Fibroblast of villous mesenchyme (primary cell): ENCODE data around the gene ERBB2. TPM values are rescaled to one million over a fixed set of nuclear protein-coding genes. Genes with fewer than 3 reads are reported as not detected.

Experiments used
- DNase-seq: peaks from one replicate; pipeline ENCODE4 v3.0.0-alpha.2; 2010; ENCODE audit warnings: low read depth
- H3K4me3 ChIP-seq: 2 replicates; pipeline ENCODE4 v1.5.1; 2011; ENCODE audit warnings: low read depth, mild to moderate bottlenecking, low read length
- total RNA-seq: library from RNA; depleted of rRNA; stranded (reverse); fragments of >200 nt; gene quantifications from 2 replicates; pipeline ENCODE4 v1.2.3, GENCODE V29; 2012
- TF ChIP-seq, protein P1 (sequence below): IDR thresholded peaks from 2 replicates; pipeline ENCODE4 v1.5.1; 2012; ENCODE audit warnings: low read depth, mild to moderate bottlenecking, low read length; ENCODE audit not compliant: insufficient read depth

Gene ERBB2
- total RNA-seq, 1 donor = 47.1 TPM

DNA sequence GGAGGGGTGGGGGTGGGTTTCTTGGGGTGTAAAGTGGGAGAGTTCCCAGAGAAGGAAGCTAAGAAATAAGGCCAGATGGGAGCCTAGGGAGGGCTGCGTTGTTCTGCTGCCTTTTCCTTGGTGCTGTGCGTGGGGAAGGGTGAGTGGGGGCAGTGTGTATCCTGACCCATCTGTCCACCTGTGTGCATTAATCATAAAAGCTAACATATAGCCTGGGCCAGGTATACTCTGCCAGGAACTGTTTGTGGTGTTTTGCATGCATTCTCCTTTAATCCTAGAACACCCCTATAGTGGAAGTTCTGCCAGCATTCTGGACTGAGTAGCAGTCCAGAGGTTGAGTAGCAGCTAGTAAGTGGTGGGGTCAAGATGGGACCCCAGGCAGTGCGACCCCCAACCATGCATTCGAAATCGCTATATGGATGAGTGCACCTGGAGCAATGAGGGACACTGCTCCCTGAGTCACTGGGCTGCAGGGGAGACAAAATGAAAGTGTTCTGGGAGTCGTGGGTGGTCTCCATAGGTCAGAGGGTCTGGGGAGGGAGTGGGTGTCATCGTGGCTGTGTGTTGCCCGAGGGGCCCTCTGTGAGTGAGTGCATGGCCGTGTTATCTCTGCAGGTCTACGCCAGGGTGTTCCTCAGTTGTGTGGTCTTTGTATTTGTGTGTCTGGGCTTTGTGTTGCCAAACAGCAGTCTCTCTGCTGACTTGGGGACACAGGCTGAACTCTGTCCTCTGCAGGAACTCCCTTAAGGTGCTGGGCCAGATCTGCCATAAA is 1.3 kb downstream of the ERBB2 start:
- peak overlapping the region; percentile 83 for H3K4me3 ChIP-seq
- TF ChIP-seq, protein P1, sequence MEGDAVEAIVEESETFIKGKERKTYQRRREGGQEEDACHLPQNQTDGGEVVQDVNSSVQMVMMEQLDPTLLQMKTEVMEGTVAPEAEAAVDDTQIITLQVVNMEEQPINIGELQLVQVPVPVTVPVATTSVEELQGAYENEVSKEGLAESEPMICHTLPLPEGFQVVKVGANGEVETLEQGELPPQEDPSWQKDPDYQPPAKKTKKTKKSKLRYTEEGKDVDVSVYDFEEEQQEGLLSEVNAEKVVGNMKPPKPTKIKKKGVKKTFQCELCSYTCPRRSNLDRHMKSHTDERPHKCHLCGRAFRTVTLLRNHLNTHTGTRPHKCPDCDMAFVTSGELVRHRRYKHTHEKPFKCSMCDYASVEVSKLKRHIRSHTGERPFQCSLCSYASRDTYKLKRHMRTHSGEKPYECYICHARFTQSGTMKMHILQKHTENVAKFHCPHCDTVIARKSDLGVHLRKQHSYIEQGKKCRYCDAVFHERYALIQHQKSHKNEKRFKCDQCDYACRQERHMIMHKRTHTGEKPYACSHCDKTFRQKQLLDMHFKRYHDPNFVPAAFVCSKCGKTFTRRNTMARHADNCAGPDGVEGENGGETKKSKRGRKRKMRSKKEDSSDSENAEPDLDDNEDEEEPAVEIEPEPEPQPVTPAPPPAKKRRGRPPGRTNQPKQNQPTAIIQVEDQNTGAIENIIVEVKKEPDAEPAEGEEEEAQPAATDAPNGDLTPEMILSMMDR = no peak
- DNase-seq = no peak

DNA sequence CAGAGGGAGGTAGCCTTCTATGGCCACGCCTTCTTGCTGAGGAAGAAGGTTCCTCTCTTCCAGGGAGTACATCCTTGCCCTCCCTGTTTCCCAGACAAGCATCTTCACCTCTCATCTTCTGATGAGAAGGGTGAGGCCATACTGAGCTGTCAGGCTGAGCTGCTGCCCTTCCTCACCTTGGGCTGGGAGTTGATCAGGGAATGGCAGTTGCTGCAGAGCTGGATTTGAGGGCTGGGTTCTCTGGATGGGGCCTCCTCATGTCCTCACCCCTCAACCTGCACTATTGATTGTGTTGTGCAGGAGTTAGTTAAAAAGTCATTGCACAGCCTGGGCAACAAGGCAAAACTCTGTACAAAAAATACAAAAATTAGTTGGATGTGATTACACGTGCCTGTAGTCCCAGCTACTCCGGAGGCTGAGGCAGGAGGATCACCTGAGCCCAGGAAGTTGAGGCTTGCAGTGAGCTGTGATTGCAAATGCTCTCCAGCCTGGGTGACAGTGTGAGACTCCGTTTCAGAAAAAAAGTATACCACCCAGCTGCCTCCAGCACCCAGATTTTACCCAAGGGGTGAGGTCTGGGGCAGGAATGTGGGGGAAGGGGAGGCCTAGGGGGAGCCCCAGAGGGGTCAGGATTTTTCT is 2.0 kb downstream of the ERBB2 start:
- no peak for DNase-seq
- TF ChIP-seq, protein P1 = no peak
- H3K4me3 ChIP-seq = no peak overlapping the region

DNA sequence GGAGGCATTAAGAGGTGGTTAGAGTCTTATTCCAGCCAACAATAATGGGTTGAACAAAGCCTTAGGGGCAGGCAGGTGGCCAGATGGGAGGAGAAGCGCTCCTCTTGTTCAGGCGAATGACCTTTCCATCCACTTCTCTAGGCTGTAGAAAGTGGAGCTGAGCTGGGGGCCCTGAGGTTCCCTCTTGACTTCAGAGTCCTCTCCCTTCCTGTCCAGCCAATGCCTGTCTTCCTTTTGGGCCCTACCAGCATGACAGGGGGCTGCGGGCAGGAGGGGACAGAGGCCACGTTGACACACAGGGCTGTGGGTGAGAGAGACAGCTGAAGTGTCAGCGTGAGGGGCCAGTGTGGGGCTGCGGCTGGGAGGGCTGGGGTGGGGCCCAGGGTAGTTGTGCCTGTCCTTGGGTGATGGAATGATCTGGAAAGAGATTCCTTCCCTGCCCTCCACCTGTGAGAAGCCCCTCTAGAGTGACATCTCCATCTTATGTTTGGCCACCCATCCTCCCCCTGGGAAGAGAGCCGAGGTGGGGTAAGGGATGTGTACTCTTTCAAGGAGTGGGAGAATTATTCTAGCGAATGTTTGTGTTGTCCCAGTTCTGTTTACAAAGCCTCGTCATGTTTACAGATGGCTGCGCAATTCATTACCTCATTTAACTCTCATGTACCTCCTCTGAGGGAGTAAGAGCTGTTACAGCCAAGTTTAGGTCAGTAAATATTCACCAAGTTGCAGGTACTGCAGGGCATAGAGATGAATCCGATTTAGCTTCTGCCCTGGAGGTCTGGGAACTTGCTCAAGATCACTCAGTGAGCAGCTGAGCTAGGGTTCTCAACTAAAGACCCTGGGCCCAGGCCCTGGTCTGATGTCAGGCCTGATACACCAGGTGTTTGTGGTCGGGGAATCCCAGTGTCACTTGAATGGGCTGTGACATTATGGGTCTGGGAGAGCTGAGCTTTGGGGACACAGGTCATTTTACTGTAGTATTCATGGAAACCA is 3.3 kb downstream of the ERBB2 start:
- H3K4me3 ChIP-seq = no peak overlapping the region
- TF ChIP-seq, protein P1 = no peak
- peak; percentile 63 for DNase-seq

DNA sequence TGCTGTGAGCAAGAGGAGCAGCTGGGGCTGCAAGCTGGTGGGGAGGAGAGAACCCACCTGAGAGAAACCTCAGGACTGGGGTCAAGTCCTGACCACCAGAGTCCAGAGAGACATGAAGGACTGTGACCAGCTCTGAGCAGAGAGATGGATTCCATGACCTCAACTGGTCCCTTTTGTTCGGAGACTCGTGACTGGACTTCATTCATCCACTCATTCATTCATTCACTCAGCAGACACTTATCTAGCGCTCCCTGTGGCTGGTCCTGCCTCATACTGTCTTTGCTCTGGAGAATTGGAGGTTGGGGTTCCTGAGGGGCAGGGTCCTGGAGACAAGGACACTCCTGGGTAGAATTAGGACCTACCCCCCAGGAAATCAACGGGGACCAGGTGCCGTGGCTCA is 4.0 kb downstream of the ERBB2 start:
- DNase-seq = no peak
- no peak overlapping the region for H3K4me3 ChIP-seq
- TF ChIP-seq, protein P1 = no peak

DNA sequence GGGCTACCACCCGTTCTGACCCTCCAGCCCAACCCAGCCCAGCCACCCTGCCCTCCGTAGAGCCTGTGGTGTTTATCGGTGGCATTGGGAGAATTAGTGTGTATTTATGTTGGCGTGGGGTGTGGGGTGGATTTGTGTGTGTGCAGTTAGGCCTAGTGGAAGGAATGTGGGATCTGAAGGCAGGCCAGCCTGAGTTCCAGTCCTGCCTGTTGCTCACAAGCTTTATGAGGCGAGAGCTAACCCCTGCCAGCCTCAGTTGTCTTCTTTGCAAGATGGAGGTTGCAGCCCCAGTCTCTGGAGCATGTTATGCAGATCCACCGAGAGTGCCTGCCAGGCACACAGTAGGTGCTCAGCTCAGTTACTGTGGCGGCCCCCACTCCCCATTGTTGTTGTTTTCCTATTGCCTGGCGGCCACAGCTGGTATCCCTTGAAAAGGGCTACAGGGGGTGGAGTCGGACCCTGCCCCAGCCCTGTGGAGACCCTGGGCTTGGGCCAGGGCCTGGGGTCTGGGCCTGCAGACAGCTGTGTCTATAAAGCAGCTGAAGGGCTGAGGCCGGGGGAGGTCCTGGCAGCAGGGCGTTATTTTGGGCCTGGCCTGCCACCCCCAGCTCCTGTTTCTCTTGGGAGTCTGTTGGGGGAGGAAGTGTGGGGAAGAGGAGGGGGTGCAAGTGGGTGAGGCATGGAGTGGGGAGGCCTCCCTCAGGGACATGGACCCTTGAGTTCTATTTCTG is 5.1 kb downstream of the ERBB2 start:
- peak; percentile 48 for DNase-seq
- TF ChIP-seq, protein P1 = peak; percentile 52
- H3K4me3 ChIP-seq = no peak overlapping the region

DNA sequence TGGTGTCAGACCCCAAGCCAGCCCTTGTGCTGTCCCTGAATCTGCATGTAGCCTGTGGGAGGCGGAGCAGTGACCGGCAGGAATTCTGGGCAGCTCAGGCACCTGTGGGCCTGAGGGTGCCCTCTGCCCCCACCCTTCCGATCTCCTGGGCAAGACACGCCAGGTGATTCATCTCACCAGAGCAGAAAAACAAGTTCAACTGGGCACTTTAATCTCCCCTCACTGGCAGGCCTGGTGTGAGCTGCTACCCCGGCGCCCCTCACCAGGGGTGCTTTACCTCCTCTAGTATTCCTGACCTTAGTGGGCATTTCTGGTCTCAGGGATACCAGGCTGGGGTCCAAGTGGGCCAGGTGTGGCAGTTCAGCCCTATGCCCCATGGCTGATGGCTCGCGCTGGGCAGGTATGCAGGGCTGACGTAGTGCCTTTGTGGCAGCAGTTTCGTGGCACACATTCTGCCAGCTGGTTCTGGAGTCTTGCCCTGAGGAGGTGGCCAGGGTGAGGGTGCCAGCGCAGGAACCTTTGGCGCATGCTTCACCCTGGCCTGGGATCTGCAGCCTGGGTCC is 6.0 kb downstream of the ERBB2 start:
- no peak overlapping the region for H3K4me3 ChIP-seq
- DNase-seq = no peak
- TF ChIP-seq, protein P1 = no peak
